Pancreas (tissue), 10 donors: ENCODE data around the gene SUPT20HL1. TPM values are rescaled to one million over a fixed set of nuclear protein-coding genes. Genes with fewer than 3 reads are reported as not detected.

ENCODE experiments used
- ATAC-seq, 4 donors: fragments of 200-7000 bp; cut with Tn5 transposase; one replicate each; pipeline versions ENCODE4 v1.8.0 to v1.9.1; 2020; ENCODE audit warnings: mild to moderate bottlenecking in 4 of 4, moderate library complexity in 4 of 4
- DNase-seq, 6 donors: peaks; one replicate each; pipeline ENCODE4 v3.0.0-alpha.2; 2020
- FAIRE-seq: peaks from 2 replicates; lab custom pipeline; 2012; peaks lifted over from hg19 to GRCh38; lab: Jason Lieb, UNC
- H3K27ac ChIP-seq, 4 donors: fragments of 200-600 bp; sonication (generic); 1 replicate in 3 of 4; 2 replicates in 1 of 4; pipeline versions ENCODE4 v1.5.0 to v1.8.0; 2020
- H3K27me3 ChIP-seq, 4 donors: fragments of 200-600 bp; one replicate each; pipeline ENCODE4 v1.8.0; 2021
- H3K36me3 ChIP-seq, 3 donors: fragments of 200-600 bp; sonication (generic) in 1 of 3; one replicate each; pipeline versions ENCODE4 v1.5.0 to v1.8.0; 2020 to 2021
- H3K4me1 ChIP-seq, 3 donors: fragments of 200-600 bp; one replicate each; pipeline ENCODE4 v1.8.0; 2021
- H3K4me3 ChIP-seq, 4 donors: fragments of 200-600 bp; sonication (generic) in 2 of 4; one replicate each; pipeline versions ENCODE4 v1.5.0 to v1.8.0; 2020 to 2021
- H3K9me3 ChIP-seq, 4 donors: fragments of 200-600 bp; one replicate each; pipeline ENCODE4 v1.8.0; 2021
- CTCF ChIP-seq, 4 donors: fragments of 200-600 bp; sonication (generic) in 3 of 4; IDR thresholded peaks; one replicate each; pipeline versions ENCODE4 v1.5.0 to v1.8.0; 2021; ENCODE audit warnings: antibody characterized with exemption in 4 of 4
- WGBS, 2 donors: extraction: QIAGEN DNeasy Blood & Tissue Kit; methylation state at CpG; one replicate each; pipeline ENCODE4 v1.1.7; 2013; 5-methylcytosine and 5-hydroxymethylcytosine counted together
- intact Hi-C, 3 donors: fragments of 100-400 bp; cut with DNase I; formaldehyde crosslinking; loops; one replicate each; pipeline versions ENCODE4 v1.11.1 to v1.14.2; 2022
- polyA plus RNA-seq, 2 donors: library from polyadenylated mRNA; stranded (reverse); fragments of 200-250 nt; gene quantifications; one replicate each; pipeline ENCODE4 v1.2.3, GENCODE V29; 2013
- total RNA-seq, 6 donors: library from RNA; stranded (reverse); fragmentation: NEBNext Ultra II Directional in 4 of 6; extraction: Animal tissue kit (Norgen Biotek cat#: 25700) in 4 of 6; gene quantifications; one replicate each; pipeline versions ENCODE4 v1.2.1 to v1.2.4, GENCODE V29; 2021 to 2023
- donor health status: healthy with polysubstance abuse.
- donor health status: DM: no; HTN: no; CAD: no; lungs with moderate emphysema.
- donor health status: DM: no; HTN: no; CAD: no.
- donor health status: control.
- donor health status: control.
- donor health status: Bipolar disorder and iron deficiency.
- donor health status: DM: yes; HTN: yes; CAD: no.
- donor health status: DM: no; HTN: no; CAD: no.
- donor health status: DM: no; HTN: no; CAD: no.
- donor health status: DM: yes; HTN: yes; CAD: no.

SUPT20HL1 gene
- total and polyA plus RNA-seq, 8 donors, result not detected

- DNase-seq, result no peak
- no peak for TF ChIP-seq CTCF (IDR thresholded peaks at IDR 0.05)
- peaks cover 0 to 10% (median 0%) of the 10 kb centered on the region in 4 donors for H3K27me3 ChIP-seq
- intact Hi-C loops, result no loop called here
- no peaks in the 10 kb centered on the region for H3K4me1 ChIP-seq
- no peak overlapping the region for H3K27ac ChIP-seq
- H3K9me3 ChIP-seq, result no peaks in the 10 kb centered on the region
- ATAC-seq, result no peak
- H3K36me3 ChIP-seq, result no peaks in the 10 kb centered on the region
- FAIRE-seq, result no peak
- H3K4me3 ChIP-seq, result no peak overlapping the region
- WGBS, 2 donors, result 53 to 69% methylated on average over 29 of the region's 29 CpGs
Observed at GRCh38 chrX:24372021-24372763, 11.8 kb downstream of the SUPT20HL1 start.

GRCh38 chrX:24375600-24376131, 15.2 kb downstream of the SUPT20HL1 start:
- Histone ChIP-seq H3K27ac (no peak overlapping the region), H3K4me1 (no peaks in the 10 kb centered on the region), H3K9me3 (no peaks in the 10 kb centered on the region), H3K36me3 (no peaks in the 10 kb centered on the region), H3K27me3 (peaks cover 0 to 17% (median 0%) of the 10 kb centered on the region in 4 donors), H3K4me3 (no peak overlapping the region)
- ATAC-seq (no peak), DNase-seq (peak in 1 of 6 donors; percentile 36), FAIRE-seq (no peak)
- no peak for TF ChIP-seq CTCF (IDR thresholded peaks at IDR 0.05)
- intact Hi-C loops, result no loop called here
- WGBS, 2 donors, result 44 to 57% methylated on average over 11 to 12 of the region's 12 CpGs

GRCh38 chrX:24376403-24376802, 16.0 kb downstream of the SUPT20HL1 start:
- FAIRE-seq, result no peak
- 86 to 97% methylated on average over 3 of the region's 3 CpGs for WGBS, 2 donors
- intact Hi-C loops, result no loop called here

GRCh38 chrX:24377195-24377594, 16.8 kb downstream of the SUPT20HL1 start:
- intact Hi-C loops, result no loop called here
- no peaks in the 10 kb centered on the region for H3K36me3 ChIP-seq
- no peak for DNase-seq
- TF ChIP-seq CTCF (IDR thresholded peaks at IDR 0.05), result no peak
- WGBS, 2 donors, result 54 to 74% methylated on average over 2 of the region's 2 CpGs
- no peaks in the 10 kb centered on the region for H3K9me3 ChIP-seq
- H3K27me3 ChIP-seq, result peaks cover 0 to 10% (median 0%) of the 10 kb centered on the region in 4 donors
- no peak for FAIRE-seq
- no peak for ATAC-seq
- no peak overlapping the region for H3K4me3 ChIP-seq
- no peak overlapping the region for H3K27ac ChIP-seq
- H3K4me1 ChIP-seq, result peaks cover 0 to 7% (median 0%) of the 10 kb centered on the region in 3 donors

More at GRCh38 chrX:24376403-24376802, 16.0 kb downstream of the SUPT20HL1 start:
- TF ChIP-seq CTCF (IDR thresholded peaks at IDR 0.05), result no peak
- Histone ChIP-seq H3K9me3 (no peaks in the 10 kb centered on the region), H3K4me1 (peaks cover 0 to 4% (median 0%) of the 10 kb centered on the region in 3 donors), H3K4me3 (no peak overlapping the region), H3K27me3 (peaks cover 0 to 13% (median 0%) of the 10 kb centered on the region in 4 donors), H3K36me3 (no peaks in the 10 kb centered on the region), H3K27ac (no peak overlapping the region)
- DNase-seq, result no peak
- ATAC-seq, result no peak
